AG09319 (cell line): ENCODE measurements around the gene NECTIN3.

ENCODE experiments used
- DNase-seq: peaks from one replicate; pipeline ENCODE4 v3.0.0-alpha.2; 2010; ENCODE audit warnings: low read depth; ENCODE audit errors: extremely low read depth
- CTCF ChIP-seq: IDR thresholded peaks from 2 replicates; pipeline ENCODE4 v1.5.1; 2011; ENCODE audit warnings: low read depth, mild to moderate bottlenecking, inconsistent platforms, low read length, moderate library complexity

NECTIN3 gene

GRCh38 chr3:111071257-111072030, at the start of gene NECTIN3:
TSS of gene NECTIN3 (plus strand) at chr3:111071816. CDS start at chr3:111072018, 202 bp downstream.
- TF ChIP-seq CTCF = no peak
- DNase-seq = peak; percentile 99

- DNase-seq = no peak
- TF ChIP-seq CTCF = no peak
Measured at GRCh38 chr3:111027868-111028267, 43.7 kb upstream of the NECTIN3 start.

GRCh38 chr3:111031538-111031937, 40.1 kb upstream of the NECTIN3 start:
- DNase-seq = no peak
- TF ChIP-seq CTCF = no peak

GRCh38 chr3:111032677-111033076, 38.9 kb upstream of the NECTIN3 start:
- TF ChIP-seq CTCF = no peak
- DNase-seq = no peak

GRCh38 chr3:111033470-111034050, 38.1 kb upstream of the NECTIN3 start:
- no peak for DNase-seq
- TF ChIP-seq CTCF = no peak

- DNase-seq = no peak
- TF ChIP-seq CTCF = no peak
Measured at GRCh38 chr3:111035316-111035715, 36.3 kb upstream of the NECTIN3 start.

- no peak for TF ChIP-seq CTCF
Measured at GRCh38 chr3:111035902-111036301, 35.7 kb upstream of the NECTIN3 start.

More at GRCh38 chr3:111035902-111036301, 35.7 kb upstream of the NECTIN3 start:
- no peak for DNase-seq
